HEK293T (cell line): ENCODE measurements around the gene PSME1.

Source experiments
- CTCF ChIA-PET: fragments of 350-600 bp; formaldehyde crosslinking; extraction: SDS; loops from one replicate; lab custom pipeline; 2021; ENCODE audit warnings: antibody characterized with exemption, inconsistent platforms; lab: Yijun Ruan, JAX
- POLR2A ChIA-PET: fragments of 350-600 bp; formaldehyde crosslinking; extraction: SDS; loops from one replicate; lab custom pipeline; 2020; ENCODE audit warnings: antibody characterized with exemption, inconsistent platforms; lab: Yijun Ruan, JAX
- DNase-seq: peaks from one replicate; pipeline ENCODE4 v3.0.0; 2012; ENCODE audit warnings: mixed read lengths; ENCODE audit errors: extremely low spot score
- ARNT ChIP-seq: fragments of 450-650 bp; IDR thresholded peaks from 2 replicates; pipeline ENCODE4 v1.6.1; 2017; ENCODE audit warnings: mild to moderate bottlenecking
- BHLHE40 ChIP-seq: fragments of 450-650 bp; IDR thresholded peaks from 2 replicates; pipeline ENCODE4 v1.6.1; 2016; ENCODE audit warnings: mild to moderate bottlenecking, moderate library complexity, borderline replicate concordance
- CTBP1 ChIP-seq: fragments of 450-650 bp; IDR thresholded peaks from 2 replicates; pipeline ENCODE4 v1.6.1; 2016; ENCODE audit warnings: borderline replicate concordance
- ELF4 ChIP-seq: fragments of 450-650 bp; IDR thresholded peaks from 2 replicates; pipeline ENCODE4 v1.6.1; 2017; ENCODE audit warnings: antibody characterized with exemption
- FOXA1 ChIP-seq: fragments of 450-650 bp; IDR thresholded peaks from 2 replicates; pipeline ENCODE4 v1.6.1; 2016; ENCODE audit warnings: mild to moderate bottlenecking
- FOXK2 ChIP-seq: fragments of 450-650 bp; IDR thresholded peaks from 2 replicates; pipeline ENCODE4 v1.6.1; 2016; ENCODE audit warnings: mild to moderate bottlenecking
- FOXM1 ChIP-seq: fragments of 450-650 bp; IDR thresholded peaks from 2 replicates; pipeline ENCODE4 v1.6.1; 2017; ENCODE audit warnings: mild to moderate bottlenecking, borderline replicate concordance
- HDGF ChIP-seq: fragments of 450-650 bp; IDR thresholded peaks from 2 replicates; pipeline ENCODE4 v1.6.1; 2017; ENCODE audit warnings: antibody characterized with exemption, borderline replicate concordance
- L3MBTL2 ChIP-seq: fragments of 450-650 bp; conservative IDR thresholded peaks from 2 replicates; pipeline ENCODE4 v1.6.1; 2016; ENCODE audit warnings: mild to moderate bottlenecking
- LEF1 ChIP-seq: fragments of 450-650 bp; IDR thresholded peaks from 2 replicates; pipeline ENCODE4 v1.6.1; 2017; ENCODE audit warnings: mild to moderate bottlenecking, borderline replicate concordance
- NFRKB ChIP-seq: fragments of 450-650 bp; IDR thresholded peaks from 2 replicates; pipeline ENCODE4 v1.6.1; 2016; ENCODE audit warnings: mild to moderate bottlenecking, moderate library complexity
- PKNOX1 ChIP-seq: fragments of 450-650 bp; IDR thresholded peaks from 2 replicates; pipeline ENCODE4 v1.6.1; 2016
- SP1 ChIP-seq: fragments of 450-650 bp; IDR thresholded peaks from 2 replicates; pipeline ENCODE4 v1.6.1; 2017
- SUZ12 ChIP-seq: fragments of 450-650 bp; IDR thresholded peaks from 2 replicates; pipeline ENCODE4 v1.6.1; 2016; ENCODE audit warnings: mild to moderate bottlenecking
- TARDBP ChIP-seq: fragments of 450-650 bp; IDR thresholded peaks from 2 replicates; pipeline ENCODE4 v1.6.1; 2016
- ZNF384 ChIP-seq: fragments of 450-650 bp; IDR thresholded peaks from 2 replicates; pipeline ENCODE4 v1.6.1; 2016

The PSME1 gene

GRCh38 chr14:24141097-24141880 lies 5.3 kb downstream of the PSME1 start, which contains the start of gene EMC9:
Gene EMC9, minus strand, starts transcription at chr14:24141591. Its CDS starts 287 bp downstream, at chr14:24141304.
- ChIA-PET POLR2A (interaction anchor here (0.6 to 3.0 kb wide), 32 partner anchors 8 to 301 kb away, joined by 3 to 37 read pairs (median 6); partner anchors contain the start of genes CARMIL3, CHMP4A, DCAF11 and FITM1), CTCF (interaction anchor here (0.6 to 1.2 kb wide), 5 partner anchors 8 to 79 kb away, joined by 4 to 11 read pairs (median 5); partner anchors contain the start of gene IRF9)
- DNase-seq = peak; percentile 91
- TF ChIP-seq ELF4 = peak; percentile 58
- no peak for TF ChIP-seq NFRKB
- peak; percentile 97 for TF ChIP-seq PKNOX1
- TF ChIP-seq SUZ12 = no peak
- TF ChIP-seq L3MBTL2 = peak; percentile 44; the same call in 1 of the 2 replicates
- TF ChIP-seq HDGF = 0 out of 2 replicates have a peak, but pooled peaks have one; percentile 61

GRCh38 chr14:24143511-24143910 lies 7.5 kb downstream of the PSME1 start:
- no peak for TF ChIP-seq SP1
- no peak for TF ChIP-seq FOXK2
- TF ChIP-seq ZNF384 = no peak
- no peak for TF ChIP-seq FOXA1
- no peak for TF ChIP-seq ELF4
- no peak for TF ChIP-seq ARNT
- no peak for TF ChIP-seq FOXM1
- TF ChIP-seq SUZ12 = no peak
- no peak for TF ChIP-seq TARDBP
- no peak for TF ChIP-seq BHLHE40
- no peak for DNase-seq
- ChIA-PET CTCF (interaction anchor here (0.6 kb wide), 1 partner anchor 17 kb away, joined by 3 read pairs; no protein-coding TSS in a partner anchor), POLR2A (interaction anchor here (1.1 to 1.4 kb wide), 3 partner anchors 8 to 29 kb away, joined by 3 to 4 read pairs (median 4); partner anchors contain the start of genes DCAF11, NRL and PSME1)

GRCh38 chr14:24144451-24144850 lies 8.5 kb downstream of the PSME1 start:
- TF ChIP-seq HDGF = no peak
- no peak for DNase-seq
- ChIA-PET POLR2A (interaction anchor here (1.1 to 3.4 kb wide), 3 partner anchors 9 to 29 kb away, joined by 4 to 56 read pairs (median 4); partner anchors contain the start of genes DCAF11, NRL and PSME1), CTCF (interaction anchor here (0.5 to 0.6 kb wide), 2 partner anchors 16 to 28 kb away, joined by 3 read pairs; no protein-coding TSS in a partner anchor)

GRCh38 chr14:24145219-24145618 lies 9.2 kb downstream of the PSME1 start:
- POLR2A ChIA-PET = interaction anchor here (1.5 to 4.2 kb wide), 5 partner anchors 7 to 253 kb away, joined by 3 to 56 read pairs (median 26); partner anchors contain the start of genes DCAF11, IRF9, NRL and NYNRIN
- CTCF ChIA-PET = interaction anchor here (2.8 kb wide), 1 partner anchor 16 kb away, joined by 19 read pairs; the partner anchor contains the start of gene IRF9
- no peak for TF ChIP-seq SP1
- TF ChIP-seq PKNOX1 = no peak
- no peak for TF ChIP-seq ZNF384
- TF ChIP-seq HDGF = no peak
- no peak for TF ChIP-seq ELF4
- TF ChIP-seq TARDBP = no peak
- no peak for TF ChIP-seq NFRKB
- no peak for TF ChIP-seq FOXK2
- no peak for TF ChIP-seq ARNT
- TF ChIP-seq LEF1 = no peak
- no peak for TF ChIP-seq SUZ12
- no peak for TF ChIP-seq FOXA1
- DNase-seq = no peak

- POLR2A ChIA-PET = interaction anchor here (0.7 to 4.2 kb wide), 18 partner anchors 8 to 253 kb away, joined by 3 to 56 read pairs (median 7); partner anchors contain the start of genes CHMP4A, DCAF11, IPO4 and IRF9
- no peak for TF ChIP-seq SUZ12
- no peak for TF ChIP-seq CTBP1
- no peak for DNase-seq
- CTCF ChIA-PET = interaction anchor here (0.6 to 3.6 kb wide), 4 partner anchors 15 to 220 kb away, joined by 6 to 19 read pairs (median 12); partner anchors contain the start of gene IRF9
These were observed 9.9 kb downstream of the PSME1 start for GRCh38 chr14:24145690-24146452.

- POLR2A ChIA-PET = interaction anchor here (0.6 to 4.2 kb wide), 24 partner anchors 9 to 252 kb away, joined by 3 to 56 read pairs (median 5); partner anchors contain the start of genes CARMIL3, CHMP4A, DCAF11 and GMPR2
- CTCF ChIA-PET = interaction anchor here (0.6 to 3.6 kb wide), 5 partner anchors 14 to 219 kb away, joined by 5 to 19 read pairs (median 12); partner anchors contain the start of genes DCAF11, IRF9 and NRL
- peak; percentile 93 for DNase-seq
- TF ChIP-seq LEF1 = no peak
- TF ChIP-seq PKNOX1 = 0 out of 2 replicates have a peak, but pooled peaks have one; percentile 40
- no peak for TF ChIP-seq TARDBP
- no peak for TF ChIP-seq FOXA1
- TF ChIP-seq SP1 = no peak
These were observed 10.5 kb downstream of the PSME1 start, which contains the start of gene PSME2 for GRCh38 chr14:24146453-24146977. Gene PSME2, minus strand, starts transcription at chr14:24146610. Its CDS starts 29 bp downstream, at chr14:24146581.
